ENCODE results near the gene AK5.

Gene AK5

DNA sequence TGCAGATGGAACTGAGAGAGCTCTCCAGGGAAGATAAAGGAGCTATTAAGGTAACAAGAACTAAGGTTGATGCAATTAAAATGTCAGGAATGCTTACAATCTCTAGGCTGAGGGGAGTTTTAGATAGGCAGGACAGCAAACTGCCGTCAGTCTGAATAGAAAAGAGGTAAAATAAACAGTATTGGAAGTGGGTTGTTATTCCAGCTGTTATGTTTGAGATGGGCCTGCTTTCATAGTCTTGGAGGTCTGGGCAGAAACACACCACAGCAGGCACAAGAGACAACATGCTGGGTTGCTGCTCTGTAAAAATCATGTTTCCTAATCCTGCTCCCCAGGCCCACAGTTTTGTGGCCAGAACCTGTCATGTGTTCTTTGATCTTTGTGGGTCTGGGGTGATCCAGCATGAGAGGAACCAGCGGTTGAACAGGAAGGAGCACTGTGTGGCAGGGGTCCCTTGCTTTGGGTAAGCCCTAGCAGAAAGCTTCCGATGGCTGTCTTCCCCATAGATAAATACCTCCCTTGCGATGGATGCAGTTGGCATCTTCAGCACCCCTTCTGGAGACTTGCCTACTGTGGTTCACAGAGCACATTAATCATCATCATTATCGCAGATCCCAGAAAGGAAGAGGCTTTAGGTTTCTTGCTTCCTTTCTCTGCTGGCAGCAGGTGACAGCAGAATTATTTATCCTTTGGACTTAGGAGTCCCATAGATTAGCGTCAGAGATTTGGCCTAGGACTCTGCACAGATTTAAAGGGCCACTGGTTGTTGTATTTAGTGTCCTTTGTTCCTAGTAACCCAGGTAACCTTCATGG is 97.1 kb downstream of the AK5 start:
- no peaks in the 10 kb centered on the region for H3K36me3 ChIP-seq (ENCODE audit: control insufficient read depth, insufficient read depth, low read length, severe bottlenecking)
- DNase-seq (ENCODE audit: low read depth) = no peak
- H3K4me1 ChIP-seq (ENCODE audit: control insufficient read depth, insufficient read depth, low read length) = no peaks in the 10 kb centered on the region
- no peaks in the 10 kb centered on the region for H3K27me3 ChIP-seq (replicated peaks; ENCODE audit: control insufficient read depth, insufficient read depth, low read length)
- H3K9me3 ChIP-seq (ENCODE audit: control insufficient read depth, low read length) = no peaks in the 10 kb centered on the region
- no peak overlapping the region for H3K4me3 ChIP-seq (ENCODE audit: low read length)
- H3K9ac ChIP-seq (ENCODE audit: low read length) = no peak overlapping the region

DNA sequence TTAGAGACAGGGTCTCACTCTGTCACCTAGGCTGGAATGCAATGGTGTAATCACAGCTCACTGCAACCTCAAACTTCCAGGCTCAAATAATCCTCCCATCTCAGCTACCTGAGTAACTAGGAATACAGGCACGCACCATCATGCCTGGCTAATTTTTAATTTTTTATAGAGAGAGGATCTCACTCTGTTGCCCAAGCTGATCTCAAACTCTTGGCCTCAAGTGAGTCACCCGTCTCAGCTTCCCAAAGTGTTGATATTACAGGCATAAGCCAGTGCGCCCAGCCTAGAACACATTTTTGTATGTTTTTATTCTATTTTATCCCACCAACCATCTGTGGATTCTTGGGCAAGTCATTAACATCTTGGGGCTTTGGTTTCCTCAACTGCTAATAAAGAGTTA is 100.5 kb downstream of the AK5 start:
- Histone ChIP-seq H3K9me3 (ENCODE audit: control insufficient read depth, low read length) (no peaks in the 10 kb centered on the region), H3K4me3 (ENCODE audit: low read length) (no peak overlapping the region), H3K4me1 (ENCODE audit: control insufficient read depth, insufficient read depth, low read length) (no peaks in the 10 kb centered on the region), H3K27me3 (replicated peaks; ENCODE audit: control insufficient read depth, insufficient read depth, low read length) (no peaks in the 10 kb centered on the region), H3K9ac (ENCODE audit: low read length) (no peak overlapping the region), H3K36me3 (ENCODE audit: control insufficient read depth, insufficient read depth, low read length, severe bottlenecking) (no peaks in the 10 kb centered on the region)
- no peak for DNase-seq (ENCODE audit: low read depth)

GRCh38 chr1:77383236-77383635 is 101.4 kb downstream of the AK5 start:
- H3K9ac ChIP-seq (ENCODE audit: low read length) = no peak overlapping the region
- H3K9me3 ChIP-seq (ENCODE audit: control insufficient read depth, low read length) = no peaks in the 10 kb centered on the region
- H3K4me1 ChIP-seq (ENCODE audit: control insufficient read depth, insufficient read depth, low read length) = no peaks in the 10 kb centered on the region
- DNase-seq (ENCODE audit: low read depth) = no peak
- H3K4me3 ChIP-seq (ENCODE audit: low read length) = no peak overlapping the region
- no peaks in the 10 kb centered on the region for H3K27me3 ChIP-seq (replicated peaks; ENCODE audit: control insufficient read depth, insufficient read depth, low read length)
- no peaks in the 10 kb centered on the region for H3K36me3 ChIP-seq (ENCODE audit: control insufficient read depth, insufficient read depth, low read length, severe bottlenecking)

GRCh38 chr1:77385551-77385950 is 103.7 kb downstream of the AK5 start:
- H3K9me3 ChIP-seq (ENCODE audit: control insufficient read depth, low read length) = no peaks in the 10 kb centered on the region
- H3K4me3 ChIP-seq (ENCODE audit: low read length) = no peak overlapping the region
- DNase-seq (ENCODE audit: low read depth) = no peak
- no peaks in the 10 kb centered on the region for H3K27me3 ChIP-seq (replicated peaks; ENCODE audit: control insufficient read depth, insufficient read depth, low read length)
- H3K4me1 ChIP-seq (ENCODE audit: control insufficient read depth, insufficient read depth, low read length) = no peaks in the 10 kb centered on the region
- no peaks in the 10 kb centered on the region for H3K36me3 ChIP-seq (ENCODE audit: control insufficient read depth, insufficient read depth, low read length, severe bottlenecking)
- H3K9ac ChIP-seq (ENCODE audit: low read length) = no peak overlapping the region

- H3K36me3 ChIP-seq (ENCODE audit: control insufficient read depth, insufficient read depth, low read length, severe bottlenecking) = no peaks in the 10 kb centered on the region
Observed at GRCh38 chr1:77386276-77386675, 104.5 kb downstream of the AK5 start.

DNA sequence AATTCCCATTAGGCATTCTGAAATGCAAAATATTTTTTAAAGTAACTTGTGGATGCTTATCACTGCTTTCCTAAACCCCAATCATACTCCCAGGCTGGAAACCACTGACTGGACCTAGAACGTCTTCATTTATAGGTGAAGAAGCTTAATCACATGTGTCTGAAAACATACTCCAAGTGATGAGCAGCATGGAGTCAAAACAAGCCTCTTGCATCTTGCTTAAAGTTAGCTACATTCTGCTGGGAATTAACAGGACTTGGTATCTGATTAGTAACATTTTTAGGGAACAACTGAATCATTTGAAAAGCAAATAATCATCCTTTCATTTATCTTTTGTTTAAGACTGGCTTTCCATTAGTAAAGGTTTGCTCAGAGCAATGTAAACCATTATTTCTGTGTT is 105.7 kb downstream of the AK5 start:
- Histone ChIP-seq H3K9ac (ENCODE audit: low read length) (no peak overlapping the region), H3K4me3 (ENCODE audit: low read length) (no peak overlapping the region), H3K9me3 (ENCODE audit: control insufficient read depth, low read length) (no peaks in the 10 kb centered on the region), H3K27me3 (replicated peaks; ENCODE audit: control insufficient read depth, insufficient read depth, low read length) (no peaks in the 10 kb centered on the region), H3K4me1 (ENCODE audit: control insufficient read depth, insufficient read depth, low read length) (no peaks in the 10 kb centered on the region), H3K36me3 (ENCODE audit: control insufficient read depth, insufficient read depth, low read length, severe bottlenecking) (no peaks in the 10 kb centered on the region)
- DNase-seq (ENCODE audit: low read depth) = no peak

More at GRCh38 chr1:77386276-77386675, 104.5 kb downstream of the AK5 start:
- H3K9me3 ChIP-seq (ENCODE audit: control insufficient read depth, low read length) = no peaks in the 10 kb centered on the region
- no peak for DNase-seq (ENCODE audit: low read depth)
- no peaks in the 10 kb centered on the region for H3K27me3 ChIP-seq (replicated peaks; ENCODE audit: control insufficient read depth, insufficient read depth, low read length)
- no peak overlapping the region for H3K9ac ChIP-seq (ENCODE audit: low read length)
- H3K4me1 ChIP-seq (ENCODE audit: control insufficient read depth, insufficient read depth, low read length) = no peaks in the 10 kb centered on the region
- no peak overlapping the region for H3K4me3 ChIP-seq (ENCODE audit: low read length)

- Histone ChIP-seq H3K4me3 (ENCODE audit: low read length) (no peak overlapping the region), H3K27me3 (replicated peaks; ENCODE audit: control insufficient read depth, insufficient read depth, low read length) (no peaks in the 10 kb centered on the region), H3K4me1 (ENCODE audit: control insufficient read depth, insufficient read depth, low read length) (no peaks in the 10 kb centered on the region), H3K9ac (ENCODE audit: low read length) (no peak overlapping the region), H3K36me3 (ENCODE audit: control insufficient read depth, insufficient read depth, low read length, severe bottlenecking) (no peaks in the 10 kb centered on the region), H3K9me3 (ENCODE audit: control insufficient read depth, low read length) (no peaks in the 10 kb centered on the region)
- DNase-seq (ENCODE audit: low read depth) = no peak
Observed at GRCh38 chr1:77388661-77389060, 106.8 kb downstream of the AK5 start.

DNA sequence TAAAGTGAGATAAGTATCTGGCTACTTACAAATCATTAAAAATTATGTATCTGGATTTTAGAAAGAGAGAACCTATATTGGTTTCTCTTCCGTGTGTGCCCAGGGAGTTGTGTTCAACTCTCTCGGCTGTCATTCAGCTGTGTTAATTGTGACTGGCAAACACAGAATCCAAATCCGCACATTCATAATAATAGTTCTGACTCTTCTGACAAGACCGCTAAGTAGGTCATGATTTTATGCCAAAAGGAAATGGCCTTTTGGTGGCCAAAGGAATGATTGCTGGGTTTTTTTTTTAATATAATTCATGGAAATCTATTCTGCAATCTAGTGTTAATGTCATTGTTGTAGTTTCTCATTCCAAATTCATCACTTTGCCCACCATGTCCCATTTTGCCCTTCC is 110.7 kb downstream of the AK5 start:
- H3K36me3 ChIP-seq (ENCODE audit: control insufficient read depth, insufficient read depth, low read length, severe bottlenecking) = no peaks in the 10 kb centered on the region
- H3K27me3 ChIP-seq (replicated peaks; ENCODE audit: control insufficient read depth, insufficient read depth, low read length) = no peaks in the 10 kb centered on the region
- no peak overlapping the region for H3K9ac ChIP-seq (ENCODE audit: low read length)
- no peak for DNase-seq (ENCODE audit: low read depth)
- H3K4me3 ChIP-seq (ENCODE audit: low read length) = no peak overlapping the region
- H3K9me3 ChIP-seq (ENCODE audit: control insufficient read depth, low read length) = no peaks in the 10 kb centered on the region
- no peaks in the 10 kb centered on the region for H3K4me1 ChIP-seq (ENCODE audit: control insufficient read depth, insufficient read depth, low read length)

GRCh38 chr1:77394166-77394565 is 112.3 kb downstream of the AK5 start:
- H3K9me3 ChIP-seq (ENCODE audit: control insufficient read depth, low read length) = no peaks in the 10 kb centered on the region
- H3K4me1 ChIP-seq (ENCODE audit: control insufficient read depth, insufficient read depth, low read length) = no peaks in the 10 kb centered on the region
- H3K9ac ChIP-seq (ENCODE audit: low read length) = no peak overlapping the region
- no peaks in the 10 kb centered on the region for H3K27me3 ChIP-seq (replicated peaks; ENCODE audit: control insufficient read depth, insufficient read depth, low read length)
- H3K36me3 ChIP-seq (ENCODE audit: control insufficient read depth, insufficient read depth, low read length, severe bottlenecking) = no peaks in the 10 kb centered on the region
- DNase-seq (ENCODE audit: low read depth) = no peak
- no peak overlapping the region for H3K4me3 ChIP-seq (ENCODE audit: low read length)

DNA sequence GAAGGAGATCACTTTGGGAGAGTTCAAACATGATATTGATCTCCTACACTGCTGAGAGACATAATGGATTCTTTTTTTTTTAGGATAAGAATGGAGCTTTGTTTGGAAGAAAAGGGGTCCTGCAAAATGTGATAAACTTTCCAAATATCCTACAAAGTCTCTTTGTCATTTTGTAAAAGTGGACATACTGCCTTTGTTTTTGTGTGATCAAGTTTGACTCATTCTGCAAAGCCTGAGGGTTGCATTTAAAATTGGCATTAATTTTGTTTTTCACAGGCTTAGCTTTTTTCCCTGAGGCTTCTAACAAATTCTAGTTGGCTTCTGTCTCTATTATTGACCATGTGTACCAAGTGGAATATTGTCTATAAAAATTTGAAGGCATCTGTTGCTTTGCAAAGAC is 113.2 kb downstream of the AK5 start:
- Histone ChIP-seq H3K4me3 (ENCODE audit: low read length) (no peak overlapping the region), H3K9ac (ENCODE audit: low read length) (no peak overlapping the region), H3K4me1 (ENCODE audit: control insufficient read depth, insufficient read depth, low read length) (no peaks in the 10 kb centered on the region), H3K27me3 (replicated peaks; ENCODE audit: control insufficient read depth, insufficient read depth, low read length) (no peaks in the 10 kb centered on the region), H3K36me3 (ENCODE audit: control insufficient read depth, insufficient read depth, low read length, severe bottlenecking) (no peaks in the 10 kb centered on the region), H3K9me3 (ENCODE audit: control insufficient read depth, low read length) (no peaks in the 10 kb centered on the region)
- no peak for DNase-seq (ENCODE audit: low read depth)

- Histone ChIP-seq H3K9ac (ENCODE audit: low read length) (no peak overlapping the region), H3K4me3 (ENCODE audit: low read length) (no peak overlapping the region), H3K36me3 (ENCODE audit: control insufficient read depth, insufficient read depth, low read length, severe bottlenecking) (no peaks in the 10 kb centered on the region), H3K9me3 (ENCODE audit: control insufficient read depth, low read length) (no peaks in the 10 kb centered on the region), H3K4me1 (ENCODE audit: control insufficient read depth, insufficient read depth, low read length) (no peaks in the 10 kb centered on the region), H3K27me3 (replicated peaks; ENCODE audit: control insufficient read depth, insufficient read depth, low read length) (no peaks in the 10 kb centered on the region)
- DNase-seq (ENCODE audit: low read depth) = no peak
Observed at GRCh38 chr1:77398152-77398551, 116.3 kb downstream of the AK5 start.

Data from adipocyte (in vitro differentiated cells).